ENCODE measurements around the gene ERMAP. TPM values are rescaled to one million over a fixed set of nuclear protein-coding genes. Genes with fewer than 3 reads are reported as not detected.

Gene ERMAP
- total and polyA plus RNA-seq, 9 of the 15 experiments (the other 6 are each of a cell fraction or from before 2014, with no cell fraction given) = 8.0 to 31.4 (median 22.5) TPM

GRCh38 chr1:42825036-42825851 lies 8.3 kb downstream of the ERMAP start (continued):
- TF ChIP-seq PTTG1 (tag; IDR thresholded peaks at IDR 0.05; ENCODE audit: low read depth) = no peak
- no peak for TF ChIP-seq PATZ1 (CRISPR knock-in tag; IDR thresholded peaks at IDR 0.05; ENCODE audit: borderline replicate concordance)
- TF ChIP-seq MCM5 (IDR thresholded peaks at IDR 0.05; ENCODE audit: low read depth) = no peak
- peak; percentile 50; the same call in 1 of the 2 replicates for TF ChIP-seq ELF1 (tag; IDR thresholded peaks at IDR 0.05)
- no peak for TF ChIP-seq PHF20 (IDR thresholded peaks at IDR 0.05; ENCODE audit: partially characterized antibody)
- TF ChIP-seq FOXM1 (IDR thresholded peaks at IDR 0.05; ENCODE audit: low read depth) = peak; percentile 97
- TF ChIP-seq FOXM1 (CRISPR knock-in tag; IDR thresholded peaks at IDR 0.05; ENCODE audit: low read depth) = no peak
- peak; percentile 95 for TF ChIP-seq SOX6 (IDR thresholded peaks at IDR 0.05)
- TF ChIP-seq MTA2 (IDR thresholded peaks at IDR 0.05; ENCODE audit: low read depth) = peak; percentile 97
- peak; percentile 58; the same call in 1 of the 2 replicates for TF ChIP-seq JUND (IDR thresholded peaks at IDR 0.05; ENCODE audit: borderline replicate concordance, low read depth, low read length)
- peak; percentile 59; the same call in 2 of the 3 replicates for TF ChIP-seq JUND (tag; IDR thresholded peaks at IDR 0.05; ENCODE audit: borderline replicate concordance, low read depth, low read length)
- TF ChIP-seq ZBTB7A (IDR thresholded peaks at IDR 0.05; ENCODE audit: borderline replicate concordance, control insufficient read depth, low read depth, low read length) = no peak
- TF ChIP-seq HNRNPUL1 (IDR thresholded peaks at IDR 0.05; ENCODE audit: low read length) = no peak
- TF ChIP-seq CHAMP1 (IDR thresholded peaks at IDR 0.05) = peak; percentile 96
- no peak; the same call in 1 of the 2 replicates for TF ChIP-seq ARID2 (IDR thresholded peaks at IDR 0.05)
- peak; percentile 100 for TF ChIP-seq HDAC2 (IDR thresholded peaks at IDR 0.05)
- no peak for TF ChIP-seq CBX5 (IDR thresholded peaks at IDR 0.05; ENCODE audit: borderline replicate concordance, low read depth)
- peak; percentile 81; the same call in 1 of the 2 replicates for TF ChIP-seq ZEB2 (IDR thresholded peaks at IDR 0.05)
- no peak for TF ChIP-seq BRF1 (IDR thresholded peaks at IDR 0.05; ENCODE audit: borderline replicate concordance, extremely low read depth, insufficient read length)
- no peak for TF ChIP-seq KAT8 (IDR thresholded peaks at IDR 0.05; ENCODE audit: low read depth)
- 0 out of 2 replicates have a peak, but pooled peaks have one; percentile 80 for TF ChIP-seq TRIM28 (IDR thresholded peaks at IDR 0.05)
- TF ChIP-seq TAF15 (IDR thresholded peaks at IDR 0.05; ENCODE audit: low read depth, low read length) = no peak
- no peak for TF ChIP-seq SIX5 (IDR thresholded peaks at IDR 0.05; ENCODE audit: borderline replicate concordance in 1 of 2, insufficient read depth in 1 of 2, low read depth in 1 of 2, low read length in 2 of 2)
- TF ChIP-seq PHF8 (IDR thresholded peaks at IDR 0.05; ENCODE audit: borderline replicate concordance, low read length) = peak; percentile 42; the same call in 1 of the 2 replicates
- TF ChIP-seq MAX (CRISPR knock-in tag; IDR thresholded peaks at IDR 0.05) = no peak; the same call in 1 of the 2 replicates
- no peak for TF ChIP-seq ZNF707 (CRISPR knock-in tag; conservative IDR thresholded peaks at IDR 0.05)

All from K562 (cell line).